GM18526 (cell line): ENCODE measurements around the gene GSN.

Experiments
- POLR2A ChIP-seq: IDR thresholded peaks from 3 replicates; pipeline ENCODE4 v1.6.1; 2011; ENCODE audit not compliant: insufficient read length; ENCODE audit errors: extremely low read depth

Gene GSN

GRCh38 chr9:121313458-121314152, 45.6 kb downstream of the GSN start:
- TF ChIP-seq POLR2A, result no peak

GRCh38 chr9:121316378-121316777, 48.4 kb downstream of the GSN start:
- no peak for TF ChIP-seq POLR2A

- no peak for TF ChIP-seq POLR2A
Observed at GRCh38 chr9:121316852-121317373, 49.0 kb downstream of the GSN start.

GRCh38 chr9:121317737-121318630, 50.0 kb downstream of the GSN start:
- no peak for TF ChIP-seq POLR2A

- no peak for TF ChIP-seq POLR2A
Observed at GRCh38 chr9:121318631-121319382, 50.8 kb downstream of the GSN start.

- no peak for TF ChIP-seq POLR2A
Observed at GRCh38 chr9:121319383-121319780, 51.4 kb downstream of the GSN start.

- TF ChIP-seq POLR2A, result no peak
Observed at GRCh38 chr9:121321016-121321503, 53.1 kb downstream of the GSN start.

GRCh38 chr9:121322037-121322736, 54.2 kb downstream of the GSN start:
- TF ChIP-seq POLR2A, result no peak

- TF ChIP-seq POLR2A, result no peak
Observed at GRCh38 chr9:121322737-121323448, 54.9 kb downstream of the GSN start.

GRCh38 chr9:121323449-121324151, 55.6 kb downstream of the GSN start:
- TF ChIP-seq POLR2A, result no peak

- TF ChIP-seq POLR2A, result no peak
Observed at GRCh38 chr9:121324316-121324715, 56.4 kb downstream of the GSN start.

- TF ChIP-seq POLR2A, result no peak
Observed at GRCh38 chr9:121324755-121325154, 56.8 kb downstream of the GSN start.

GRCh38 chr9:121325387-121325786, 57.4 kb downstream of the GSN start:
- TF ChIP-seq POLR2A, result no peak

GRCh38 chr9:121326130-121326838, 58.3 kb downstream of the GSN start:
- TF ChIP-seq POLR2A, result no peak
